H1 (cell line): Measurements from ENCODE around the gene TMEM169. TPM values are rescaled to one million over a fixed set of nuclear protein-coding genes. Genes with fewer than 3 reads are reported as not detected.
A peak's percentile ranks its signal among the peaks of the same experiment; 100 is the strongest.

ENCODE experiments used
- CTCF ChIA-PET: fragments of 300-600 bp; sonication (Branson Sonifier 250); formaldehyde crosslinking; loops from one replicate; lab custom pipeline; 2021; ENCODE audit not compliant: partially characterized antibody; lab: Charles Lee
- POLR2A ChIA-PET: fragments of 300-600 bp; sonication (Branson Sonifier 250); formaldehyde crosslinking; loops from one replicate; lab custom pipeline; 2021; ENCODE audit warnings: inconsistent platforms; ENCODE audit not compliant: partially characterized antibody; lab: Charles Lee
- DNase-seq, 2 experiments: peaks; one replicate each; pipeline versions ENCODE4 v3.0.0 to v3.0.0-alpha.2; 2010 to 2022; ENCODE audit warnings: low spot score in 2 of 2, low read depth in 1 of 2, mixed read lengths in 1 of 2
- FAIRE-seq: peaks from 2 replicates; lab custom pipeline; 2011; peaks lifted over from hg19 to GRCh38; lab: Jason Lieb, UNC
- H2AFZ ChIP-seq: 2 replicates; pipeline ENCODE4 v1.8.1; 2012; ENCODE audit warnings: low read length, inconsistent platforms
- H2AK5ac ChIP-seq: 2 replicates; pipeline ENCODE4 v1.6.1; 2013; ENCODE audit warnings: low read depth, low read length
- H2BK120ac ChIP-seq: replicated peaks from 2 replicates; pipeline ENCODE3; 2013; ENCODE audit warnings: low read depth, low read length, inconsistent platforms
- H2BK12ac ChIP-seq: 2 replicates; pipeline ENCODE4 v1.6.1; 2013; ENCODE audit warnings: low read depth, low read length
- H2BK15ac ChIP-seq: 2 replicates; pipeline ENCODE4 v1.6.1; 2013; ENCODE audit warnings: low read length
- H2BK20ac ChIP-seq: 2 replicates; pipeline ENCODE4 v1.6.1; 2013; ENCODE audit warnings: low read length
- H2BK5ac ChIP-seq: 2 replicates; pipeline ENCODE4 v1.6.1; 2013; ENCODE audit warnings: low read depth, low read length
- H3K14ac ChIP-seq: 2 replicates; pipeline ENCODE4 v1.6.1; 2013; ENCODE audit warnings: inconsistent platforms; ENCODE audit not compliant: insufficient read length
- H3K18ac ChIP-seq: 2 replicates; pipeline ENCODE4 v1.6.1; 2013; ENCODE audit warnings: low read length; ENCODE audit errors: extremely low read depth
- H3K23ac ChIP-seq: 2 replicates; pipeline ENCODE4 v1.6.1; 2013; ENCODE audit warnings: inconsistent platforms; ENCODE audit not compliant: insufficient read length
- H3K23me2 ChIP-seq: 2 replicates; pipeline ENCODE4 v1.6.1; 2013; ENCODE audit warnings: low read depth, low read length
- H3K27ac ChIP-seq: 2 replicates; pipeline ENCODE4 v1.6.1; 2011; ENCODE audit warnings: low read depth, low read length, inconsistent platforms
- H3K27me3 ChIP-seq, 4 experiments: replicated peaks in 1 of 4; 1 replicate in 1 of 4; 2 replicates in 3 of 4; pipeline versions ENCODE4 v1.6.1 to v1.8.1; 2011 to 2013; ENCODE audit warnings: low read length in 3 of 4, mild to moderate bottlenecking in 3 of 4, inconsistent platforms in 2 of 4, mixed read lengths in 2 of 4, moderate library complexity in 1 of 4; ENCODE audit not compliant: control insufficient read depth in 3 of 4, insufficient read depth in 3 of 4; ENCODE audit errors: extremely low read depth in 1 of 4
- H3K36me3 ChIP-seq, 4 experiments: 2 replicates each; pipeline versions ENCODE4 v1.6.1 to v1.8.1; 2011 to 2013; ENCODE audit warnings: mild to moderate bottlenecking in 4 of 4, low read length in 3 of 4, moderate library complexity in 2 of 4, control low read depth in 1 of 4, inconsistent platforms in 1 of 4; ENCODE audit not compliant: insufficient read depth in 4 of 4, control insufficient read depth in 2 of 4
- H3K4ac ChIP-seq: replicated peaks from 2 replicates; pipeline ENCODE3; 2013; ENCODE audit warnings: low read length, low read depth, mixed read lengths, inconsistent platforms; ENCODE audit not compliant: insufficient read length
- H3K4me1 ChIP-seq, 4 experiments: replicated peaks in 1 of 4; 1 replicate in 1 of 4; 2 replicates in 3 of 4; pipeline versions ENCODE4 v1.6.1 to v1.8.1; 2011 to 2013; ENCODE audit warnings: low read length in 3 of 4, inconsistent platforms in 2 of 4, mixed read lengths in 1 of 4; ENCODE audit not compliant: insufficient read depth in 4 of 4, control insufficient read depth in 3 of 4
- H3K4me2 ChIP-seq, 2 experiments: 2 replicates each; pipeline versions ENCODE4 v1.6.1 to v1.8.1; 2011 to 2013; ENCODE audit warnings: low read depth in 2 of 2, low read length in 2 of 2, control low read depth in 1 of 2, inconsistent platforms in 1 of 2, mild to moderate bottlenecking in 1 of 2; ENCODE audit not compliant: insufficient read depth in 1 of 2
- H3K4me3 ChIP-seq, 4 experiments: fragments of 200-600, 300-600 bp in 1 of 4; sonication (generic), shearing (Covaris generic), sonication (Bioruptor Twin) in 1 of 4; 2 replicates each; pipeline versions ENCODE4 v1.5.1 to v1.8.1; 2011 to 2016; ENCODE audit warnings: low read length in 4 of 4, low read depth in 3 of 4, control low read depth in 2 of 4, inconsistent platforms in 2 of 4, mild to moderate bottlenecking in 2 of 4, mixed read lengths in 1 of 4, moderate library complexity in 1 of 4; ENCODE audit not compliant: insufficient read depth in 2 of 4; ENCODE audit errors: extremely low read depth in 1 of 4
- H3K56ac ChIP-seq: replicated peaks from 2 replicates; pipeline ENCODE3; 2013; ENCODE audit warnings: low read depth, mild to moderate bottlenecking, mixed read lengths, low read length, inconsistent platforms; ENCODE audit not compliant: insufficient read length
- H3K79me1 ChIP-seq: 2 replicates; pipeline ENCODE4 v1.6.1; 2013; ENCODE audit warnings: low read depth, low read length, control low read depth
- H3K79me2 ChIP-seq, 2 experiments: 2 replicates each; pipeline versions ENCODE4 v1.6.1 to v1.8.1; 2012 to 2013; ENCODE audit warnings: low read length in 2 of 2, mild to moderate bottlenecking in 2 of 2, inconsistent platforms in 1 of 2; ENCODE audit not compliant: insufficient read depth in 2 of 2, control insufficient read depth in 1 of 2
- H3K9ac ChIP-seq, 4 experiments: replicated peaks in 1 of 4; 1 replicate in 1 of 4; 2 replicates in 3 of 4; pipeline versions ENCODE4 v1.6.1 to v1.8.1; 2011 to 2013; ENCODE audit warnings: low read depth in 3 of 4, low read length in 3 of 4, control low read depth in 2 of 4, mild to moderate bottlenecking in 2 of 4, moderate library complexity in 2 of 4, inconsistent platforms in 1 of 4; ENCODE audit errors: extremely low read depth in 1 of 4
- H3K9me3 ChIP-seq, 2 experiments: 2 replicates each; pipeline versions ENCODE4 v1.6.1 to v1.8.1; 2012 to 2013; ENCODE audit warnings: mild to moderate bottlenecking in 2 of 2, moderate library complexity in 2 of 2, control low read depth in 1 of 2, inconsistent platforms in 1 of 2, low read depth in 1 of 2, low read length in 1 of 2, mixed read lengths in 1 of 2; ENCODE audit not compliant: insufficient read depth in 2 of 2
- H4K20me1 ChIP-seq, 2 experiments: replicated peaks in 1 of 2; 2 replicates each; pipeline versions ENCODE3 to v1.8.1; 2011 to 2013; ENCODE audit warnings: inconsistent platforms in 2 of 2, low read length in 2 of 2, mild to moderate bottlenecking in 1 of 2; ENCODE audit not compliant: insufficient read depth in 2 of 2, control insufficient read depth in 1 of 2
- H4K5ac ChIP-seq: 2 replicates; pipeline ENCODE4 v1.6.1; 2013; ENCODE audit warnings: low read length, low read depth, mixed read lengths, inconsistent platforms; ENCODE audit not compliant: insufficient read length
- H4K8ac ChIP-seq: 2 replicates; pipeline ENCODE4 v1.8.0; 2013; ENCODE audit warnings: mild to moderate bottlenecking, moderate library complexity, low read length, inconsistent platforms; ENCODE audit not compliant: insufficient read depth; ENCODE audit errors: extremely low read depth
- H4K91ac ChIP-seq: replicated peaks from 2 replicates; pipeline ENCODE3; 2013; ENCODE audit warnings: low read length, mixed read lengths, inconsistent platforms; ENCODE audit not compliant: insufficient read length
- CHD1 ChIP-seq: IDR thresholded peaks from 2 replicates; pipeline ENCODE4 v1.6.1; 2012; ENCODE audit warnings: low read depth, low read length, improper control_type of control experiment
- SP1 ChIP-seq: IDR thresholded peaks from 2 replicates; pipeline ENCODE4 v1.6.1; 2011; ENCODE audit warnings: low read depth, low read length
- WGBS, 2 experiments: shearing (Covaris generic) in 1 of 2; methylation state at CpG; one replicate each; pipeline versions ENCODE4 v1.1.6 to v1.1.7; 2013 to 2015; ENCODE audit warnings: low lambda C conversion rate in 2 of 2, mixed read lengths in 2 of 2, inconsistent platforms in 1 of 2, low coverage in 1 of 2, missing lambda C conversion rate in 1 of 2; ENCODE audit not compliant: insufficient replicate concordance in 2 of 2, insufficient coverage in 1 of 2, insufficient read length in 1 of 2; ENCODE audit errors: extremely low coverage in 1 of 2, missing lambda C conversion rate in 1 of 2; 5-methylcytosine and 5-hydroxymethylcytosine counted together
- polyA plus RNA-seq, 7 experiments: library from polyadenylated mRNA; depleted of rRNA in 3 of 7; stranded (reverse) in 5 of 7; unstranded in 2 of 7; fragments of >200 nt in 5 of 7; fragments of 200-250 nt in 2 of 7; gene quantifications; 1 replicate in 5 of 7; 2 replicates in 1 of 7; 4 replicates in 1 of 7; pipeline versions ENCODE4 v1.2.1 to v1.2.3, GENCODE V29; 2011 to 2013; ENCODE audit warnings: missing spikeins in 2 of 7, mixed read lengths in 2 of 7
- total RNA-seq: library from RNA; stranded (reverse); fragmentation: NEBNext Ultra II Directional; extraction: Animal tissue kit (Norgen Biotek cat#: 25700); gene quantifications from 2 replicates; pipeline ENCODE4 v1.2.1, GENCODE V29; 2021

Gene TMEM169
- total and polyA plus RNA-seq, 2 of the 8 experiments (the other 6 are each of a cell fraction or from before 2014, with no cell fraction given): 0.41 to 2.4 TPM

DNA sequence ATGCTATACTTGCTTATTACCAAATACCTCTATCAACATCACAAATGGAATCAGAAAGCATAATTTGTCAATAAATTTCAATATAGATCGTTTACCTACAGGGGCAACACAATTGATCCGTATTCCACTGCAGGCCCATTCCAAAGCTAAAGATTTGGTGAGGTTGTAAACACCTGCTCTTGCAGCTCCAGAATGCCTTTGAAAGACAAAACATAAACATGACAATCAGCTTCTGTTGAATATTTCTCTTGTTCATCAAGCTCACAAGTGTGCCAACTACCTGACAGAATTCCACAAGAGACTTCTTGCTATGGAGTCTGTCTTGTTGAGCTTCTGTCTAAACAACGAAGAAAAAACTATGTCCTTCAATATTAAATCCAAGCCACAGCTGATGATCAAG lies 30.4 kb upstream of the TMEM169 start:
- peak overlapping the region; percentile 24 to 50; a peak in 3 of 4 replicates for H3K4me2 ChIP-seq

More for the DNA sequence above, 30.4 kb upstream of the TMEM169 start:
- H3K79me2 ChIP-seq: no peaks in the 10 kb centered on the region
- H4K91ac ChIP-seq: no peak overlapping the region
- no peak overlapping the region for H3K23ac ChIP-seq
- CTCF ChIA-PET: interaction anchor here (0.7 to 2.6 kb wide), 3 partner anchors 17 to 256 kb away, joined by 3 to 7 read pairs (median 4); no protein-coding TSS in a partner anchor
- peaks cover 0 to 4% (median 1%) of the 10 kb centered on the region in 4 experiments; a peak in 2 of 8 replicates for H3K36me3 ChIP-seq
- no peaks in the 10 kb centered on the region for H3K27me3 ChIP-seq
- no peak for TF ChIP-seq CHD1
- TF ChIP-seq SP1: 0 out of 2 replicates have a peak, but pooled peaks have one; percentile 30
- TF ChIP-seq, all 59 proteins: peak for 1
- 83% methylated on average over 3 of the region's 3 CpGs; no CpG with 5 or more reads in 1 of the 2 experiments for WGBS, 2 experiments
- Histone ChIP-seq H2BK120ac (no peak overlapping the region), H4K20me1 (no peaks in the 10 kb centered on the region), H3K14ac (no peak overlapping the region), H2BK12ac (no peak overlapping the region), H2AFZ (no peak overlapping the region), H4K8ac (no peak overlapping the region), H3K4ac (no peak overlapping the region), H3K18ac (no peak overlapping the region), H3K27ac (no peak overlapping the region), H3K23me2 (no peaks in the 10 kb centered on the region), H2BK15ac (no peak overlapping the region), H3K79me1 (no peaks in the 10 kb centered on the region), H3K4me1 (peaks cover 0 to 8% (median under 1%) of the 10 kb centered on the region in 4 experiments; a peak in 1 of 7 replicates), H3K9me3 (no peaks in the 10 kb centered on the region), H3K56ac (no peak overlapping the region), H2AK5ac (no peak overlapping the region), H2BK20ac (no peak overlapping the region), H3K9ac (no peak overlapping the region), H3K4me3 (no peak overlapping the region), H2BK5ac (no peak overlapping the region), H4K5ac (peak overlapping the region; percentile 51)
- FAIRE-seq (peak; percentile 60), DNase-seq (no peak)
- POLR2A ChIA-PET: interaction anchor here (0.6 to 2.2 kb wide), 9 partner anchors 12 to 581 kb away, joined by 3 to 10 read pairs (median 3); partner anchors contain the start of genes PECR, RPL37A and TMEM169
